CD4-positive, alpha-beta T cell treated with Interleukin-1 beta for 1 hour (primary cell): ENCODE results near the gene FAM180A.
"Not testable (repeated sequence)": the region's sequence is repeated elsewhere in the genome, so short reads cannot be mapped to it uniquely, and the experiment has no call there.

Source experiments
- DNase-seq, 2 donors: peaks; one replicate each; pipeline ENCODE4 v3.0.0-alpha.2; 2020 to 2022

FAM180A gene

DNA sequence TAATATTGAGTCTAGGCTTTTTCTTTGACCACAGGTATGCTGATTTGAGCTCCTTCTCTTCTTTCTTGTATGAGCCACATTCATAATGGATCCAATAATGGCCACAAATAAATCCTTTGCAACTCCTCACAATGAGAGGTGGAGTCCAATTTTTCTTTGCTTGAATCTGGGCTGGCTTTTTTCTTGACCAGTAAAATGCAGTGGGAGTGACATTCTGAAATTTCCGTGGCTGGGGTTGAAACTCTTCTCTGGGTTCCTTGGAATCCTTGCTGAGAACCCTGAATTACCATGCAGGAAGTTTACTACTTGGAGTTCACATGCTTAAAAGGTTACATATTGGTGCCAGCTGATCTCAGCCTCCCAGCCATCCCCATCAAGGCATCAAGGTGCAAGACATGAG lies 22.4 kb upstream of the FAM180A start:
- DNase-seq = no peak

DNA sequence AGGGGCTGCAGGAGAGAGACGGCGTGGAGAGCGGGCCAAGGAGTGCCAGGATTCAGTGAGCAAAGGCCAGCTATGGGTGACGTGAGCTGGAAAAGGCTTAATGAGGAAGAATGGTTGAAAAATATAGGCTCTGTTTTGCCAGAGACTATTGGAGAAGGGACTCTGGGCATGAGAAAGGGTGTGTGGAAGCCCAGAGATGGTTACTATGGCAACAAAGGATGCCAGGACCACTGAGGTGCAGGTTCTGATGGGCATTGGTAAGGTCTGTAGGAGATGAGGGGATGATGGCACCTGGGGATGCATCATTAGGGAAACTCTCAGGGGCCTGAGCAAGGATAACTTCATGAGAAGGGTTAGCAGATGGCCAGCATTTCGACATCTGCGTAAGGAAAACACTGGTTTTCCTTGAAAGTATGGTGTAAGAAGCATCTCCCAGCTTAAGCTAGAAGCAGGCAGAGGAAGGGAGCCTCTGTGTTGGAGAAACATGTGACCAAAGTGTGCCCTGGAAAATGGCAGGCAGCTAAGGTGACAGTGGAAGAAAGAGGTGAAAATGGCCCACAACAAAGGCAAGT lies 21.6 kb upstream of the FAM180A start:
- no peak for DNase-seq

- DNase-seq = no peak
Measured at GRCh38 chr7:135769005-135769802, 20.6 kb upstream of the FAM180A start.

DNA sequence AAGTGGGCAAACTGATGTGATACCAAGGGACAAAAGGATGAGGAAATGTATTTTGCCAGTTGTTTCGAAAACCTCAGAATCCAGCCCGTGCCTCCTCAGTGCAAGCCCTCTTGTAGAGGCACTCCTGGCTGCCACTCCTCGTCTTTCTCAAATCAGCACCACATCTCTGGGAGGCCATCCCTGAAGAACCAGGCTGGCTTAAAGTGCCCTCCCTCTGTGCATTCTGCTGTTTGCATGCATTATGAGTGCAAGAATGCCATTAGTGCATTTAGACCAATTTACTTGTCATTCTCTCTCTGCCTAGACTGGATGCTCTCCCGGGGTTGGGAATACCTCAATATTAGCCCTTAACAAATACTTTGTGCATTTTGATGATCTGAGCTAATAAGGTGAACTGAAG lies 19.9 kb upstream of the FAM180A start:
- no peak for DNase-seq

GRCh38 chr7:135768064-135768463 lies 19.5 kb upstream of the FAM180A start:
- DNase-seq = no peak

DNA sequence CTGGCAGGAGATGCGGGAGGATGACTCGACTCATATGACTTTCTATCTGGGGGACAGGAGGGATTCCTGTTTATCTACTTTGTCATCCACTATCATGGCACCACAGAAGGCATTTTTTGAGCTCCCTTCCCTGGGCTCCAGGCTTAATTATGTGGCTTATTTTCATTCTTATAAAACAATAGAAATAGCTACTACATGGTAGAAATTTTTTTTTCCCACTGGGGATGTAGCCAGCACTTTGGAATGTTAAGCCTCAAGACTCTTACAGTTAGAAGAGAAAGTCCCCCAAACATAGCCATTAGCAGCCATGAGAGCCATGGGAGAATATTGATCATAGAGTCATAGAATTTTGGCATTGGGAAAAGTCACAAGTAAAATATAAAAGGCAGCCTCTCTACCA lies 14.6 kb upstream of the FAM180A start:
- DNase-seq = no peak

DNA sequence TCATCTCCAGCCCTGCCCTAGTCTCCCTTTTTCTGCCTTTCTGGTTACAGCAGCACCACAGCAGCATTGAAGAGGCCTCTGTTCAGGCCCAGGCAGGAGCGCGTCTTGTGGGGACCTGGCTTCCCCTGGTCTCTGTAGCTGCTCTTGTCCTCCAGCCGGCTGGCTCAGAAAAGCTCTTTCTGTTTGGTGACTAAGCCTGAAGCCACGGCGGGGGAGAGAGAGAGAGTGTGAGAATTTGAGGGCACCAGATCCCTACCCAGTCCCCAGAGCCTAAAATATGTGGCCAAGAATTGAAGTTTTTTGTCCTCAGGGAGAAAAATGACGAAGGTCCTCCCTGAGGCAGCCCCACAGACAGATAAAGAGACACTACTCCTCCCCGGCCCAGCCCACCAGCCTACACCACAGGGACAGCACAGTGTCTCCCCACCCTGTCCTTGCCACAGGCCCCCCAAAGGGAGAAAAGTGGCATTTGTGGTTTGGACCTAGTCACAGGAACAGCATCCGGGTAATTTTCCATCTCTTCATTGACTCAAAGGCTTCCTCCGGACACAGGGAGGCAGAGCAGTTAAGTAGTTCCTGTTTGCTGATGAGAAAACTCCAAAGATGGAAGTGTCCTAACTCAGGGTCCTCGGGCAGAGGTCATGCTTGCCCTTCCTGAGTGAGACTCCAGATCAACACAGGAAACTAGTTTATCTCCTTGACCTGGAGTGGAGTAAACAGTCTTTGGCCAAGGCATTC lies 13.3 kb upstream of the FAM180A start:
- no peak for DNase-seq

DNA sequence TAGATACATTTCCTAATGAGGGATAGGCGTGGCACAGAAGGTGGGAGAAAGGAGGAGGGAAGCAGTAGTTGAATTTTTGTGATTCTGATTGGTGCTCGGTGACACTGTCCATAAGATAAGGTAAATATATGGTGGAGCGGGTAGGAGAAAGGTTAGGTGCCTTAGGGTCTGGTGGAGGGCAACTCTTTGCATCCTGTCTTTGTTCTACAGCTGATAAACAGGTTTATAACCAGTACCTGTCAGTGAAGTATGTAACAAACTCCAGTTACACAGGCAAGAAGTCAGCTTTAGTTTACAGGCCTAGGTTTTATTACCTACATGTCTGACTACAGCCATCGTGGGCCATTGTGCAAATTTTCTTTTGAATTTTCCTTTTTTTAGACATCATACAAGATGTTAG lies 10.9 kb upstream of the FAM180A start:
- DNase-seq = no peak

DNA sequence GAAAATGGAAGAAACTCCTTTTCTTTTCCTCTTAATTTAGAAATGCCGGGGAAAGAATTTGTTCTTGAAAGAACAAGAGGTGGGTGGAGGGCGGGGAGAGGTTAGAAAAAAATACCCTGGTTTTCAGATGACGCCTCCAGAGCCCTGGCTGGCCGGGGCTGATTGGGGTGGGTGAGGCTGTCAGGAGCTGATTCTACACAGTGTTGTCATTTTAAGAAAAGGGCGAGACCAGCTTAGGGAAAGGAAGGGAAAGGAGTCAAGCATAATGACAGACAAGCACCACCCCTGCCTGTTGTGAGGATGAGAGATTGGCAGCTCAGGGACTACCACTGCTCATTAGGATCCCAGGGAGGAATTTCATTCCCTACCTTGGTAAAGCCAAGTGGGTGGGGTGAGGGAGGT lies 9.9 kb upstream of the FAM180A start:
- DNase-seq = no peak

DNA sequence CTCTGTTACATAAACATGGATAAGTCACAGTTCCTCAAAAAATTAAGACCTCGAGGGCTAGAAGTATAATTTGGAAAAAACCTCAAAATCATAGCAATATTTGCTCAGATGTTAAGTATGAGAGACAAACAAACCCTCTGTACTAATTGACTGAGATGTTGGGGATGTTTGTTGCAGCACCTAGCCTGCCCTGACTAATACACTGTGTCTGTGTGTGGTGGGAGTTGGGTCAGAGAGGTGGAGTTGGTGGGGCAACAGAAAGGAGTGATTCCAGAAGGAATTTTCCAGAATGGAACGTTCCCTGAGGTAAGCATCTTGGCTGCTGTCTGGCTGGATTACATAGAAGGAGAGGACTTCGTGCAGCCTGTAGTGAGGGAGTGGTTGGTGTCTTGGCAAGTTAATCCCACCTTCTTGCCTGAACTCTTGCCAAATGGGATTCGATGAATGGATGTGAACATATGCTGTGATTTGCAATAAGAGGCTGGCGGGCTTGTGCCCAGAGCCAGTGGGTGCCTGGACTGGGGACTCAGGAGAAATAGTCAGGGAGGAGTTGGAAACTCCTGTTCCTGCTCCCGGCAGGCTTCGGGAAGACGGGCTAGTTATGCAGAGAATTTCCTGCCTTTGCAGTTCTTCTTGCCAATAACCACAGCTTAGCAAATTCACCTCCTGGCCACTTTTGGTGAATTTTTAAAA lies 9.3 kb upstream of the FAM180A start:
- DNase-seq = no peak

DNA sequence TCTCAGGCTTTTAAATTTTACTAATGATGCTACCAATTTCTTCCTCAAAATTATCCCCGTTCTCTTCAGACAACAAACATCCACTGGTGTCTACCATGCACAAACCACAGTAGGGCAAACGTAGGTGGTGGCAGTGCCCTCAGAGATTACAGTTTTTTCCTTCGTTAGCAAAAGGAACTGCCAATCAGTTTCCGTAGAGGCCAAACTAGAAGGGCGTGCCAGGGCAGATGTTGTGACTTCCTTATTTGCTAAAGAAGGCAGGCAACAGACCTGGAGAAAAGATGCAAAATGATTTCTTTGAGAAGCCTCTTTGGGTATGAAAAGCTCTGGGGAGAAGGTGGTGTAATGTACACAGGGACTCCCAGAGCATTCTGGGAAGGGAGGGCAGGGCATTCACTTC lies 7.6 kb upstream of the FAM180A start:
- DNase-seq = no peak

- no peak for DNase-seq
Measured at GRCh38 chr7:135755351-135755753, 6.7 kb upstream of the FAM180A start.

DNA sequence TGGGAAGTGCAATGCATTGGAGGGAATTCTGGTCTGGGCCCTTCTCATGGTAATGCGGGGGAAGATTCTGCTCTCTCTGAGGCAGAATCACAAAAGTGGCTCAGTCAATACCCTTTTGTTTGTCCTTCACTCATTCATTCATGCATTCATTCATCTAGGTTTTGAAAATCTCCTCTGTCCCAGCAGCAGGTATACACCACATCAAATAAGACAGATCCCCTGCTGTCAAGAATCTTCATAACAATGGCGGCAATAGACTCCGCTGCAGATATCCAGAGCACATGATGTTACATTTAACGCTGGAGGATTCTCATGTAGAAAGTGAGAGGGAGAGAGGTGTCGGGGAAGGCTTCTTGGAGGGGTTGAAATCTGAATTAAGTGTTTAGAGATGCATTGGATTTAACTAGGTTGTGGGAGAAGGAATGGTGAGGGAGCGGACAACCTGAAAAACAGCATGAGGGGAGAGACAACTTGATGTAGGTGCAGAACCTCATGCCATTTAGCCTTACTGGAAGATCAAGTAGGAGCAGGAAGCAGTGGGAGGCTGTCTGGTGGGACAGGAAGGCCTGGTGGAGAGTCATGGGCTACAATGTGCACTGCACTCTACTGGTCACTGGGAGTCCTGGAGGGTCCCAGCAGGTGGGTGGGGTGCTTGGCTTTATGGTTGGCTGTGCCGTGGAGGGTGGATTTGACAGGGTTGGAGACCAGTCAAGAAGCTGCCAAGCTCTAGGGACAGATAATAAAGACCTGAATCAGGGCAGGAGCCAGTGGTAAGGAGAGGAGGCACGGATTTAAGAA lies 5.2 kb upstream of the FAM180A start:
- no peak for DNase-seq

- DNase-seq = no peak
Measured at GRCh38 chr7:135747366-135747765, 1.2 kb downstream of the FAM180A start.

DNA sequence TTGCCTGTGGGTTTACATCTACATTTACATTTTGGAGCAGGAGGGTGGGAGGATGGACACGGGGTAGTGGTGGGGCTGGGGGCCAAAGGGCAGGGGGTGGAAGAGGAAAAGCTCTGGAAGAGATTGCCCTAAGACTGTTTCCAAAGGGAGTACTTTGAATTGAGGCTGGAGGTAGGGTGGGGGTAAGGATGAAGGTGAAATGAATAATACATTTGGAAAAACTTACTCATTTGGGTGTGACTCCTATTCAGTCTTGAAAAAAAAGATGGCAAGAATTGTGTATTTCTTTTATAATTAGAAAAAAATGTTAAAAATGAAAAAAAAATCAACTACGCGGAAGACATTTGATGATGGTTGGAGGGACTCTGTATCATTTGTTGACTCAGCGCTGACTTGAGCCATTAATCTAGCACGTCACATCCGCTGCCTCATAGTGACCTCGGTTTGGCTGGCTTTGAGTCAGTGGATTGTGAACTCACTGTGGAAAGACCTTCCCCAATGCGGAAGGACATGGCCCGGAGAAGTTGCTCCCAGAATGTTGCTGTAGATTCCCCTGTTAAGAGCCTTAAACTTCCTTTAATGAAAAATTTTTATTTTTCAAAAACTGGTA lies 2.8 kb downstream of the FAM180A start:
- DNase-seq = no peak

DNA sequence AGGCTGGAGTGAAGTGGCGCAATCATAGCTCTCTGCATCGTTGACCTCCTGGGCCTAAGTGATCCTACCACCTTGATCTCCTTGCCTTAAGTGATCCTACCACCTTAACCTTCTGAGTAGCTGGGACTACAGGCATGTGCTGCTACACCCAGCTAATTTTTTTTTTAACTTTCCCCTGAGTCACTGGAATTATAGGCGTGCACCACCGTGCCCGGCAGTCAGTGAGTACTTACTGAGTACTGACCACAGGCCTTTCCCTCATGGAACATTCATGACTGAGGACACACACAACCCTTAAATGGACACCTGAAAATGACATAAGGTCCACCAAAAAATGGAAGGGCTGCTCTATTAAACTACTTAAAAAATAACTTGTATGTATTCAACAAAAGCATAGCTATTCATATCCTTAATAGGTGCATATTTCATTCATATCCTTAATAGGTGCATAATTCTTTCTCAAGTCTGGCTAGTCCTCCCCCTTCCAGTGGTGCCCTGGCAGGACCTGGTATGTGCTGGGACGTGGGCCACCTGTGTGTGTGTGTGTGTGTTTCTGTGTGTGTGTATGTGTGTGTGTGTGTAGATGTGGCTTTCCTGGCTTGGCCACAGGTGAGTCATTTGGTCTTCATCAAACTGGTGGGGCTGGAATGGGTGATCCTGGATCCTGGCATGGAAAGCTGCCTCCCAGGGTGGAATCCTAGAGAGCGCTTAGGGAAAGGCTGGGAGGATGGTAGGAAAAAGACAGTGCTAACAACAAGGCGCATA lies 3.5 kb downstream of the FAM180A start:
- no peak for DNase-seq

- DNase-seq = no peak
Measured at GRCh38 chr7:135743907-135744731, 4.5 kb downstream of the FAM180A start.

DNA sequence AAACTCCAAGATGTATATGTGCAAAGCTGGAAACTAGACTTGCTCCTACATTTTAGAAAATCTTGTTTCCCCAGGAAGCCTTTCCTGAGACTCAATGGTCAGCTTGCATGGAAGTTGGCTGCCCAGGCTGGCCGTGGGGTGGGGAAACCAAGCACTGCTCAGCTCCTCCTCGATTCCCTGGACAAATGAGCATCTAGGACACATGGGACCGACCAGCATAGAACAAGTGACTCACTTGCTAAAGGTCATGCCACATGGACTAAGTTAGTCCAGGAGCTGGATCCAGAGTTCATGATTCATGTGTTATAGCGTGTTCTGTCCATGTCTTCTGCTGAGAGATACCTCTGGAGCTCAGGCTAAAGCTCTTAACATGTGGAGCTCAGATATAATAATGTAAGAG lies 6.2 kb downstream of the FAM180A start:
- no peak for DNase-seq

DNA sequence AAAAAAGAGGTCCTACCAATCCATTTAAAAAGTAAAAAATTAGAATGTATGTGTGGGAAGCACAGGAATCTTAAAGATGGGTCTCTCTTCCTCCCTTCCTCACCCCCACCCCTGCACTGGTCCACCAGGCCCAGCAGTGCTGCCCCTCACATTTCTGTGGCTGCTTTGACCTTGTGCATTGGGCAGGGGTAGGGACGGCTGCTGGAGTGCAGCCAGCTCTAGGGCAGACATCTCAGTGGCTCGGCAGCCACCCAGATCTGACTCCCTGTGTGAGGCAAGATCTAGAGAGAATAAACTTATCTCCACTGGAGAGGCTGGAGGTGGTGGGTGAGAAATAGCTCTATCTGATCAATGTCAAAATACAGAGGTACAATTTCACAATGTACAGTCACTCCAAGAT lies 6.7 kb downstream of the FAM180A start:
- no peak for DNase-seq

GRCh38 chr7:135740889-135741288 lies 7.7 kb downstream of the FAM180A start:
- DNase-seq = no peak

DNA sequence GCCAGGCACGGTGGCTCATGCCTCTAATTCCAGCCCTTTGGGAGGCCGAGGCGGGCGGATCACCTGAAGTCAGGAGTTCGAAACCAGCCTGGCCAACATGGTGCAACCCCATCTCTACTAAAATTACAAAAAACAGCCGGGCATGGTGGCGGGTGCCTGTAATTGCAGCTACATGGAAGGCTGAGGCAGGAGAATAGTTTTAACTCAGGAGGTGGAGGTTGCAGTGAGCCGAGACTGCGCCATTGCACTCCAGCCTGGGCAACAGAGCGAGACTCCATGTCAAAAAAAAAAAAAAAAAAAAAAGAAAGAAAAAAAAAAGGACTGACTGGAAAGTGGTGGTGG lies 11.3 kb downstream of the FAM180A start:
- DNase-seq = not testable (repeated sequence)
